Mononuclear cell (primary cell): ENCODE data around the gene C9orf50. TPM values are rescaled to one million over a fixed set of nuclear protein-coding genes. Genes with fewer than 3 reads are reported as not detected.
"Not testable (repeated sequence)": the region's sequence is repeated elsewhere in the genome, so short reads cannot be mapped to it uniquely, and the experiment has no call there.

Experiments
- H3K27me3 ChIP-seq: 2 replicates; pipeline ENCODE4 v1.6.0; 2011; ENCODE audit warnings: low read length, control low read depth; ENCODE audit not compliant: insufficient read depth
- H3K4me1 ChIP-seq: 2 replicates; pipeline ENCODE4 v1.5.1; 2011; ENCODE audit warnings: mild to moderate bottlenecking, low read length, control low read depth; ENCODE audit not compliant: insufficient read depth
- H3K4me3 ChIP-seq: 2 replicates; pipeline ENCODE4 v1.5.1; 2011; ENCODE audit warnings: mild to moderate bottlenecking, low read length, moderate library complexity
- H3K9me3 ChIP-seq: 2 replicates; pipeline ENCODE4 v1.5.1; 2011; ENCODE audit warnings: low read depth, mild to moderate bottlenecking, control low read depth, low read length
- total RNA-seq: library from RNA; depleted of rRNA; stranded (reverse); fragments of >200 nt; gene quantifications from one replicate; pipeline ENCODE4 v1.2.3, GENCODE V29; 2012

Gene C9orf50
- total RNA-seq, 1 donor = not detected

GRCh38 chr9:129597355-129598088 is 23.4 kb downstream of the C9orf50 start:
- Histone ChIP-seq H3K4me3 (peak overlapping the region; percentile 10), H3K9me3 (no peaks in the 10 kb centered on the region), H3K4me1 (peaks cover 51% of the 10 kb centered on the region), H3K27me3 (peaks cover 6% of the 10 kb centered on the region)

- Histone ChIP-seq H3K9me3 (no peaks in the 10 kb centered on the region), H3K27me3 (peaks cover 6% of the 10 kb centered on the region), H3K4me1 (peaks cover 48% of the 10 kb centered on the region), H3K4me3 (no peak overlapping the region)
Observed at GRCh38 chr9:129596541-129597331, 24.2 kb downstream of the C9orf50 start.

GRCh38 chr9:129595903-129596540 is 24.9 kb downstream of the C9orf50 start:
- Histone ChIP-seq H3K27me3 (peaks cover 6% of the 10 kb centered on the region), H3K4me3 (no peak overlapping the region), H3K9me3 (no peaks in the 10 kb centered on the region), H3K4me1 (peaks cover 48% of the 10 kb centered on the region)

GRCh38 chr9:129595311-129595741 is 25.6 kb downstream of the C9orf50 start:
- peaks cover 48% of the 10 kb centered on the region for H3K4me1 ChIP-seq
- no peak overlapping the region for H3K4me3 ChIP-seq
- H3K27me3 ChIP-seq = peaks cover 6% of the 10 kb centered on the region
- H3K9me3 ChIP-seq = no peaks in the 10 kb centered on the region

- no peak overlapping the region for H3K4me3 ChIP-seq
- H3K27me3 ChIP-seq = peaks cover 6% of the 10 kb centered on the region
- H3K9me3 ChIP-seq = no peaks in the 10 kb centered on the region
- H3K4me1 ChIP-seq = peaks cover 48% of the 10 kb centered on the region
Observed at GRCh38 chr9:129594632-129595031, 26.3 kb downstream of the C9orf50 start.

GRCh38 chr9:129592790-129593189 is 28.1 kb downstream of the C9orf50 start:
- H3K4me3 ChIP-seq, H3K9me3 ChIP-seq, H3K27me3 ChIP-seq: not testable (repeated sequence)
- H3K4me1 ChIP-seq = peaks cover 39% of the 10 kb centered on the region

- H3K27me3 ChIP-seq = no peaks in the 10 kb centered on the region
- no peaks in the 10 kb centered on the region for H3K9me3 ChIP-seq
- H3K4me3 ChIP-seq = no peak overlapping the region
Observed at GRCh38 chr9:129591916-129592315, 29.0 kb downstream of the C9orf50 start.

GRCh38 chr9:129590466-129590865 is 30.4 kb downstream of the C9orf50 start:
- no peaks in the 10 kb centered on the region for H3K9me3 ChIP-seq
- H3K4me1 ChIP-seq = peaks cover 18% of the 10 kb centered on the region
- H3K27me3 ChIP-seq = no peaks in the 10 kb centered on the region
- no peak overlapping the region for H3K4me3 ChIP-seq

More at GRCh38 chr9:129591916-129592315, 29.0 kb downstream of the C9orf50 start:
- H3K4me1 ChIP-seq = peaks cover 33% of the 10 kb centered on the region

- Histone ChIP-seq H3K4me1 (peaks cover 20% of the 10 kb centered on the region), H3K9me3 (no peaks in the 10 kb centered on the region), H3K4me3 (no peak overlapping the region), H3K27me3 (no peaks in the 10 kb centered on the region)
Observed at GRCh38 chr9:129587487-129588262, 33.2 kb downstream of the C9orf50 start.

GRCh38 chr9:129586685-129587084 is 34.2 kb downstream of the C9orf50 start:
- H3K4me3 ChIP-seq = no peak overlapping the region
- no peaks in the 10 kb centered on the region for H3K27me3 ChIP-seq
- no peaks in the 10 kb centered on the region for H3K9me3 ChIP-seq
- peaks cover 20% of the 10 kb centered on the region for H3K4me1 ChIP-seq

- no peaks in the 10 kb centered on the region for H3K27me3 ChIP-seq
- H3K4me3 ChIP-seq = no peak overlapping the region
- H3K4me1 ChIP-seq = peaks cover 20% of the 10 kb centered on the region
- H3K9me3 ChIP-seq = no peaks in the 10 kb centered on the region
Observed at GRCh38 chr9:129586245-129586644, 34.7 kb downstream of the C9orf50 start.

- Histone ChIP-seq H3K9me3 (no peaks in the 10 kb centered on the region), H3K4me3 (no peak overlapping the region), H3K4me1 (peaks cover 25% of the 10 kb centered on the region), H3K27me3 (no peaks in the 10 kb centered on the region)
Observed at GRCh38 chr9:129585352-129585751, 35.5 kb downstream of the C9orf50 start.

GRCh38 chr9:129584136-129584535 is 36.8 kb downstream of the C9orf50 start:
- Histone ChIP-seq H3K27me3 (no peaks in the 10 kb centered on the region), H3K9me3 (no peaks in the 10 kb centered on the region), H3K4me3 (no peak overlapping the region), H3K4me1 (peaks cover 32% of the 10 kb centered on the region)

- Histone ChIP-seq H3K4me1 (peaks cover 32% of the 10 kb centered on the region), H3K9me3 (no peaks in the 10 kb centered on the region), H3K4me3 (no peak overlapping the region), H3K27me3 (no peaks in the 10 kb centered on the region)
Observed at GRCh38 chr9:129583308-129584038, 37.4 kb downstream of the C9orf50 start.
